Lung (tissue), 12 donors: Measurements from ENCODE around the gene VSIG10L. TPM values are rescaled to one million over a fixed set of nuclear protein-coding genes. Genes with fewer than 3 reads are reported as not detected.

Experiments
- ATAC-seq: fragments of 200-7000 bp; cut with Tn5 transposase; one replicate; pipeline ENCODE4 v1.9.1; 2020; ENCODE audit warnings: moderate number of reproducible peaks; ENCODE audit not compliant: insufficient read depth, low FRiP score
- DNase-seq, 3 donors: peaks; one replicate each; pipeline ENCODE4 v3.0.0-alpha.2; 2013 to 2017
- H3K27ac ChIP-seq, 2 donors: one replicate each; pipeline ENCODE4 v1.5.1; 2013; ENCODE audit warnings: mild to moderate bottlenecking in 2 of 2, moderate library complexity in 2 of 2, control low read depth in 1 of 2, inconsistent platforms in 1 of 2, low read depth in 1 of 2, low read length in 1 of 2
- H3K27me3 ChIP-seq, 3 donors: one replicate each; pipeline ENCODE4 v1.5.1; 2013; ENCODE audit warnings: low read length in 2 of 3; ENCODE audit not compliant: control insufficient read depth in 3 of 3, insufficient read depth in 3 of 3
- H3K36me3 ChIP-seq, 4 donors: one replicate each; pipeline ENCODE4 v1.5.1; 2013; ENCODE audit warnings: low read length in 4 of 4, mild to moderate bottlenecking in 1 of 4, moderate library complexity in 1 of 4; ENCODE audit not compliant: control insufficient read depth in 4 of 4, insufficient read depth in 4 of 4
- H3K4me1 ChIP-seq, 5 donors: one replicate each; pipeline ENCODE4 v1.5.1; 2013; ENCODE audit warnings: low read length in 5 of 5, mild to moderate bottlenecking in 2 of 5, moderate library complexity in 1 of 5; ENCODE audit not compliant: control insufficient read depth in 5 of 5, insufficient read depth in 5 of 5
- H3K4me3 ChIP-seq: one replicate; pipeline ENCODE4 v1.5.1; 2013; ENCODE audit warnings: mild to moderate bottlenecking, control low read depth, moderate library complexity
- H3K9ac ChIP-seq, 2 donors: one replicate each; pipeline ENCODE4 v1.5.1; 2013; ENCODE audit warnings: low read length in 2 of 2, control low read depth in 1 of 2; ENCODE audit not compliant: insufficient read depth in 1 of 2
- H3K9me3 ChIP-seq, 4 donors: one replicate each; pipeline ENCODE4 v1.5.1; 2013; ENCODE audit warnings: low read length in 3 of 4, mild to moderate bottlenecking in 1 of 4, moderate library complexity in 1 of 4; ENCODE audit not compliant: control insufficient read depth in 4 of 4, insufficient read depth in 3 of 4
- WGBS, 2 donors: extraction: QIAGEN DNeasy Blood & Tissue Kit; methylation state at CpG; one replicate each; pipeline ENCODE4 v1.1.7; 2013; 5-methylcytosine and 5-hydroxymethylcytosine counted together
- polyA plus RNA-seq, 2 donors: library from polyadenylated mRNA; stranded (reverse); fragments of 200-250 nt; gene quantifications; one replicate each; pipeline ENCODE4 v1.2.1, GENCODE V29; 2013
- total RNA-seq, 2 donors: library from RNA; depleted of rRNA in 1 of 2; stranded (reverse); fragments of >200 nt in 1 of 2; gene quantifications; one replicate each; pipeline ENCODE4 v1.2.1, GENCODE V29; 2014 to 2021
- TF ChIP-seq, protein P1 (sequence below): IDR thresholded peaks from 2 replicates; pipeline ENCODE4 v1.5.1; 2012; ENCODE audit warnings: mild to moderate bottlenecking; ENCODE audit errors: control extremely low read depth, extremely low read depth
- donor health status: control.
- donor health status: control.
- donor health status: Bipolar disorder and iron deficiency.
- donor health status: healthy.
- donor health status: DM: yes; HTN: yes; CAD: no.

Gene VSIG10L
- total and polyA plus RNA-seq, 4 donors = 0.57 to 3.7 (median 2.4) TPM

DNA sequence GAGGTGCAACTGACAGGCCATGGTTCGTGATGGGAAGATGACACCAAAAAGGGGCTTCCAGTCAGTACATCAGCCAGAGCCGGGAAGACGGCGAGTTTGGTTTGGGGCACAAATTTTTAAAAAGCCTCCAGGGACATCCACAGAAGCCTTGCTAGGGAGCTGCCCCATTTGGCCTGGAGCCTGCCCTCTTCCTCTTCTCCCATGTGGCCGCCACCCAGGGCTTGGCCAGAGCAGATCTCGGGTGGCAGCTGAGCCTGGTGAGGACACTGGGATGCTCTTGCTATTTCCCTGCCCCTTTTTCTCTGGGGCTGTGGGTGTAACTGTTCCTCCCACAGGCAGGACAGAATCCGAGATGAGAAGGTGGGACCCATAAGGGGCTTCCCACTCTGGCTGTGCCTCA lies 16.0 kb upstream of the VSIG10L start:
- TF ChIP-seq, protein P1, sequence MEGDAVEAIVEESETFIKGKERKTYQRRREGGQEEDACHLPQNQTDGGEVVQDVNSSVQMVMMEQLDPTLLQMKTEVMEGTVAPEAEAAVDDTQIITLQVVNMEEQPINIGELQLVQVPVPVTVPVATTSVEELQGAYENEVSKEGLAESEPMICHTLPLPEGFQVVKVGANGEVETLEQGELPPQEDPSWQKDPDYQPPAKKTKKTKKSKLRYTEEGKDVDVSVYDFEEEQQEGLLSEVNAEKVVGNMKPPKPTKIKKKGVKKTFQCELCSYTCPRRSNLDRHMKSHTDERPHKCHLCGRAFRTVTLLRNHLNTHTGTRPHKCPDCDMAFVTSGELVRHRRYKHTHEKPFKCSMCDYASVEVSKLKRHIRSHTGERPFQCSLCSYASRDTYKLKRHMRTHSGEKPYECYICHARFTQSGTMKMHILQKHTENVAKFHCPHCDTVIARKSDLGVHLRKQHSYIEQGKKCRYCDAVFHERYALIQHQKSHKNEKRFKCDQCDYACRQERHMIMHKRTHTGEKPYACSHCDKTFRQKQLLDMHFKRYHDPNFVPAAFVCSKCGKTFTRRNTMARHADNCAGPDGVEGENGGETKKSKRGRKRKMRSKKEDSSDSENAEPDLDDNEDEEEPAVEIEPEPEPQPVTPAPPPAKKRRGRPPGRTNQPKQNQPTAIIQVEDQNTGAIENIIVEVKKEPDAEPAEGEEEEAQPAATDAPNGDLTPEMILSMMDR = no peak
- Histone ChIP-seq H3K9me3 (no peaks in the 10 kb centered on the region), H3K4me3 (no peak overlapping the region), H3K9ac (no peak overlapping the region), H3K4me1 (peaks cover 0 to 6% (median 0%) of the 10 kb centered on the region in 5 donors), H3K27ac (no peak overlapping the region), H3K27me3 (no peaks in the 10 kb centered on the region), H3K36me3 (peaks cover 0 to 2% (median 0%) of the 10 kb centered on the region in 4 donors)
- ATAC-seq = no peak
- WGBS, 2 donors = 90 to 91% methylated on average over 7 of the region's 7 CpGs
- DNase-seq = no peak

DNA sequence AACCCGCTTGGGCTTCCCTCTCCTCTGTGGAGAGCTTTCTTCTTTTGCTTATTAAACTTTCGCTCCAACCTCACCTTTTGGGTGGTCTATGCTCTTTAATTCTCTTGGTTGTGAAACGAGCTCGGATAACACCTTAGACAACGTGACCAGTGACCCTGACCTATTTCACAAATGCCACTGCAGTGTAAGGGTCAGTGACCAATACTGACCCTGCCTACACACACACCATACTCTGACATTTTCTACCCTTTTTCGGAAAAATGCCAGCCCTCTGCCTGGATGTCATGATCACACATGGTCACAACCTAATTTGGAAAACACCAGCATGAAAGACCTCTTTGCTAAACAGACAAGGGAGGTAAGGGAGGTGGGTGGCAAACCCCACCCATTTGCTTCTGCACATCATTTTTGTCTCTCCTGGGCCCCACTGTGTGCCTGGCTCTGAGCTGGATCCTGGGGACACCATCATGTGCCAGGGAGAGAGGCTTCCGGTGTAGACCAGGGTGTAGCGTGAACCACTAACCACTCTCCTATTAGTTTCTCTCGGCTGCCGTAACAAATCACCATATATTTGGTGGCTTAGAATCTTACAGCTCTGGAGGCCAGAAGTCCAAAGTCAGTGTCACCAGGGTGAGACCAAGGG lies 14.3 kb upstream of the VSIG10L start:
- TF ChIP-seq, protein P1 = no peak
- H3K9ac ChIP-seq = no peak overlapping the region
- no peaks in the 10 kb centered on the region for H3K27me3 ChIP-seq
- ATAC-seq = no peak
- no peaks in the 10 kb centered on the region for H3K9me3 ChIP-seq
- H3K36me3 ChIP-seq = peaks cover 0 to 14% (median 7%) of the 10 kb centered on the region in 4 donors
- H3K27ac ChIP-seq = no peak overlapping the region
- WGBS, 2 donors = 97 to 98% methylated on average over 10 of the region's 10 CpGs
- DNase-seq = no peak
- H3K4me1 ChIP-seq = peaks cover 0 to 6% (median 0%) of the 10 kb centered on the region in 5 donors
- H3K4me3 ChIP-seq = no peak overlapping the region

DNA sequence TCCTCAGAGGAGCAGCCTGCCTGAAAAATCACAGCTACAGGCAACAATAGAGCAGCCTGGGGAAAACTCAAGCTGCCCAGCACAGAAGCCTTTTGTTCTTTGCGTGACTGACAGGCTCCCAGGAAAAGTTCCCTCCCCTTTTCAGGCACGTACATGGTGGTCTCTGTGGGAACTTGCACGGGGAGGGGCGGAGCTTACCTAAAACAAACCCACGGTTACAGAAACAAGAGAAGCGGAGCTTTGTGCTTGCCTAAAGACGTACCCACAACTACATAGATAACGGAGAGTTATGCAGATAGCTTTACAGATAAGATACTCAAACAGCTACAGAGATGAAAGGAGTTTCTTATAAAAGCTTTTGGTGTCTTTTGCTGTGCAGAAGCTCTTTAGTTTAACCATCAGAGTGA lies 12.8 kb upstream of the VSIG10L start:
- Histone ChIP-seq H3K36me3 (peaks cover 0 to 26% (median 13%) of the 10 kb centered on the region in 4 donors), H3K9me3 (no peaks in the 10 kb centered on the region), H3K4me1 (peaks cover 0 to 6% (median 0%) of the 10 kb centered on the region in 5 donors), H3K27ac (no peak overlapping the region), H3K9ac (no peak overlapping the region), H3K4me3 (no peak overlapping the region), H3K27me3 (no peaks in the 10 kb centered on the region)
- ATAC-seq = no peak
- WGBS, 2 donors = 69 to 75% methylated on average over 8 of the region's 8 CpGs
- DNase-seq = peak; percentile 65 to 81 (median 74)
- TF ChIP-seq, protein P1 = no peak
